CD4-positive, alpha-beta T cell treated with Interleukin-10 for 1 hour (primary cell): Measurements from ENCODE around the gene POLDIP3.
A peak's percentile ranks its signal among the peaks of the same experiment; 100 is the strongest.

Experiments used
- DNase-seq: peaks from one replicate; pipeline ENCODE4 v3.0.0-alpha.2; 2020

Gene POLDIP3

DNA sequence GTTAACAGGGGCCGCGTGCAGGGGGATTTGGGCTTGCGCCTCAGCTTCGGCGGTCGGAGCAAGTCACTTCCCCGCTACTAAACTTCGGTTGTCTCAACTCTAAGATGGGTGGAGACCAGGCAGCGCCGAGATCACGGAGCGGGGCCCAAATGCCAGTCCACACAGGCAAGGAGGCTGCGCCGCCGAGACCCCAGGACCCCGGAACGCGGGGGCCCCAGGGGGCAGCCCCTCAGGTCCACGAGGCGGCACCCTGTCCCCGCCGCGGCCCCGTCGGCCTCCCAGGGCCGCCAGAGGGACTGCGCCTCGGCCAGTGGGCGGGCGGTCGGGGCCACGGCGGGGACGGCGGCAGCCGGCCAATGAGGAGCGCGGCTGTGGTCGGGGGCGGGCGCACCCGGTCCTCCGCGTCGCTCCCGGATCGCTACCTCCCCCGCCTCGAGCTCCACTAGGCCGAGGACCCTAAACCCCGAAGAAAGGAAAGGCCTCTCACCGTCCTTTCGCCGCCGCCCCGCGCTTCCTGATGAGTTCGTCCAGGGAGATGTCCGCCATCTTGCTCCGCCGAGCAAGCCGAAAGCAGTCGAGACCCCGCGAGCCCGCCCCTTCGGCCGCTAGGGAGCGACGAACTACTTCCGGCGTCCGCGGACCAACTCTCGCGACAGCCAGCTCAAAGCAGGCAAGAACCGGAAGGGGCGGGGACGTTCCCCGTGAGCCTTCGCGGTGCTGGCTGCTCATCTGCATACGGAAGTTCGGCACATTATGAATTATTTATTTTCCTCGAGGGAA, at the start of gene POLDIP3:
POLDIP3 (minus strand) TSS at position 572 of the 780 bp plus-strand sequence; CDS start at position 546, 26 bp downstream.
- DNase-seq: peak; percentile 98

DNA sequence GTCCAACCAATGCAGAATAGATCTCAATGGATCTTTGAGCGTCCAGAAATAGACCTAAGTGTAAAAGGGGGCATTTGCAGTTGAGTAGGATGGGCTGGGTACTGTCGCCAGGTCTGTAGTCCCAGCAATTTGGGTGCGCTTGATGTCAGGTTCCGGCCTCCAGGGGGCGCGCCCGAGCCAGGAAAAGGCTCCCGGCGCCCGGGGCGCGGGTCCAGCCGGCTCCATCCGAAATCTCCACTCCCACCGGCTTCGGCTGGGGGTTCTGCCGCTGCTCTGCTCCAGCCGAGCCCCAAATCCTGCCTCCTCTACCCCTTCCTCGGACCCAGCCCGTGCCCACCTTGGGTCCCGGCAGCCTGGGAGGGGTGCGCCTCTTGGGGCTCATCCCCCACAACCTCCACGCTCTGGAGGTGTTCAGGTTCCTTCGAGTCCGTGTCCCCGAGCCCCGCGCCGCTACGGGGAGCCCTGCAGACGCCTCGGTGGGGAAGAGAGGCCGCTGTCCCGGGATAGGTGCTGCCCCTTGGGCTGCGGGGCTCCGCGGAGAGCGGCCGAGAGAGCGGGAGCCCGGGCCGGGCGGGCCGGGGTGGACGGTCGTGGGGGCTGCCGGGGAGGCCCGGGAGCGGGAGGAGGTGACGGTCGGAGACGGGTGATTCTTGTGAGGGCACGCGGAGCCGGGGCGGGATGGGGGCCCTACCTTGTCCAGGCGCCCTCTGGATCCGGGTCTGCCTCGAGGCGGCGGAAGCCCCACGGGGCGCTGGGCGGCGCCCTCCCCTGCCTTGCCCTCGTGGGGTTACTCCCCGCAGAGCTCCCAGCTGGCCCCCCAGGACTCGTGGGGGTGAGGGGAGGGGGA, 47.5 kb upstream of the POLDIP3 start:
- peak; percentile 81 for DNase-seq

GRCh38 chr22:42656578-42656977, 41.9 kb upstream of the POLDIP3 start:
- no peak for DNase-seq

DNA sequence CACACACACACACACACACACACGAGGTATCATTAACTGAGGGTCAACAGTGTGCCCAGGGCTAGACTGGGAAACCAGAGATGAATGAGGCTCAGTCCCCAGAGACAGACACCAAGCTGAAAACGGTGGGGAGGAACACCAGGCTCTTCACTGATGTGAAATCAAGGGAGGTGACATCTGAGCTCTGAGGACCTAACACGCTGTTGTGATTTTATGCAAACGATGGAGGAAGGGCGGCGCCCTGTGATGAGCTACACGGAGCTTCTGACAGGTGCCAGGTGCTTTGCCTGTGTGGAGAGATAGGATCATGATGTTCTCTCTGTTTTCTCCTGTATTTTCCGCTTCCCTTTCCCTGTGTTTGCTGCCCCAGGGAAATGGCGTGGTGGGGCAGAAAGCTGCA, 41.0 kb upstream of the POLDIP3 start:
- no peak for DNase-seq

DNA sequence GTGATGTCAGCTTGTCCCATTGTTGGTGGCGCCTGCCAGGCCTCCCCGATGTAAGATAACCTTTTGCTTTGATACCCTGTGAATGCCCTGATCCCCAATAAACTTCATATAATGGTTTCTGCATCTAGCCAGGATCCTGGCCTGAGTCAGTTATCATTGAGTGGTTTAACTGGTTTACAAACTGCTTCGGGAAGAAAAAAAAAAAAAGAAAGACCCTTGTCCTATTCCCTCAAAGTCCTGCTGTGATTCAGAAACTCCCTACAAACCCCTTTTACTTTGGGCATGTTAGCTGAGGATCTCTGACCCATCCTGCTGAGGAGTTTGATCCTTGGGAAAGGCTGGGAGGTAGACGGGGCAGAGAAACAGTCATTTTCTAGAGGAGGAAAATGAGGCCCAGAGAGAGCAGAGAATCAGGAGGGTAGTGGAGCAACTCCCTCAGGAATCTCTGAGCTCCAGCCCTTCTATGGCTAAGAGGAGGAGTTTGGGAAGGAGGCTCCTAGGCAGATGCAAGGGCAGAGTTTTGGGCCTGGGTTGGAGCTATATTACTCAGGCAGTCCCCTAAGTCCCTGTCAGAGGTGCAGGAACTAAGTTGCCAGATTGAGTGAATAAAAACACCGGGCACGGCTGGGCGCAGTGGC, 39.9 kb upstream of the POLDIP3 start:
- DNase-seq: no peak

GRCh38 chr22:42653999-42654398, 39.3 kb upstream of the POLDIP3 start:
- no peak for DNase-seq

- no peak for DNase-seq
These were observed 36.5 kb upstream of the POLDIP3 start for GRCh38 chr22:42651134-42651533.

DNA sequence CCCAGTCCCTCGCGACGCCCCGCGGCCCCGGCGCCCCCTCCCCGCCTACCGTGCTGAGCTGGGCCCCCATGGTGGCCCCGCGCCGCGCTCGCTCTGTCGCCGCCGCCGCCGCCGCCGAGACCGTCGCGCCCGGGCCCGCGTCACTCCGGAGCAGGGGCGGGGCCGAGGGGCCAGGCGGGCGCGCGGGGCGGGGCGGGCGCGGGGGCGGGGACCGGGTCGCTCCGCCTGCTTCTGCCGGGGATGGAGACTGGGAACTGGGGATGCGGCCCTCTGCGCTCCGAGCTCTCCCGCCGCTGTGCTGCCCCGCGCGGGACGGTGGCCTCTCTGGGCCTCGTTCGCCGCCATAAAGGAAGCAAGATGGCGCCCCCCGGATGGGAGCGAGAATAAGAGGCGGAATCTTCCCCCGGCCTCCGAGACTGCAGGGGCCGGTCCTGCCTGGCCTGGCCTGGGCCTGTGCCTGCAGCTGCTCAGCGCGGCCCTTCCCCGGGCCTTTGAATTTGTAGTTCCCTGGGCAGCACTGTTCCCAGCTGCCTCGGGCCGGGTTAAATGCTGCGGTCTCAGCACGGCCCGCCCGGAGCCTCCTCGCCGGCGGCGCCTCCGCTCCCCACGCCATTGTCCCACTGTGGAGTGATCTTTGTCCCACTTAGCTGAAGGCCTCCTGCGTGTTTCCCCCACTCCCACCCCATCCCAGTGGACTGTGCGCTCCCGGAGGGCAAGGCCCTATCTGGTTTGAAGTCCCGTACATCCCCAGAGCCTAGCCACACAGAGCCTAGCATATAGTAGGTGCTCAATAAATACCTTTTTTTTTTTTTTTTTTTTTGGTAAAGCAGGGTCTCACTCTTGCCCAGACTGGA, 34.8 kb upstream of the POLDIP3 start, which contains the start of gene CYB5R3:
CYB5R3 (minus strand) TSS at position 147 of the 854 bp plus-strand sequence; CDS start at position 70, 77 bp downstream.
- peak; percentile 81 for DNase-seq

GRCh38 chr22:42648368-42649245, 33.9 kb upstream of the POLDIP3 start:
- DNase-seq: peak; percentile 54

GRCh38 chr22:42648017-42648367, 33.3 kb upstream of the POLDIP3 start:
- no peak for DNase-seq

- no peak for DNase-seq
These were observed 32.2 kb upstream of the POLDIP3 start for GRCh38 chr22:42646569-42647525.

- DNase-seq: no peak
These were observed 31.4 kb upstream of the POLDIP3 start for GRCh38 chr22:42645938-42646568.

DNA sequence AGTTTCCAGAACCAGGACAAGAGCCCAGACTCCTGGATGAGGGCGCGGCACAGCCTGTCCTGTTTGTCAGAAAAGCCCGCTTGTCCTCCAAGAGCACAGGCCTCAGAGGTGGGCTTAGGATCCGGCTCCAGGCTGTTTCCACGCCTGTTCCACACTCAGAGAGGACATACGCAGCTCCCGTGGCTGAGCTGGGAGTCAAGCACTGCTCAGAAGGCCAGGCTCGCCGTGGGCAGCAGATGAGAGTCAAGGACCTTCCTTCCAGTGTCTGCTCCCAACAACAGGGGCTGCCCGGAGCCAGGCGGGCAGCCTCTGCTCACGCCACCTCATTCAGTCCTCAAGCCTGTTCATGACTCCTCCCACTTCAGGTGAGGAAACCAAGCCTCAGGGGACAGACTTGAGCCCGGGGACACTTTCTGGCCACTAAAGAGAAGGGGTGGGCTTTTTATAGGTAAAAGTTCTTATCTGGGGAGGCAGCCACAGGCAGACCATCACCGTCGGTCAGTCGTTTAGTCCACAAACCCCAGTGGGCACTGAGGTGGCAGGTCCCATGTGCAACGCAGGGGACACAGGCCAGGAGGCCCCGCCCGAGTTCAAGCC, 30.8 kb upstream of the POLDIP3 start:
- no peak for DNase-seq

DNA sequence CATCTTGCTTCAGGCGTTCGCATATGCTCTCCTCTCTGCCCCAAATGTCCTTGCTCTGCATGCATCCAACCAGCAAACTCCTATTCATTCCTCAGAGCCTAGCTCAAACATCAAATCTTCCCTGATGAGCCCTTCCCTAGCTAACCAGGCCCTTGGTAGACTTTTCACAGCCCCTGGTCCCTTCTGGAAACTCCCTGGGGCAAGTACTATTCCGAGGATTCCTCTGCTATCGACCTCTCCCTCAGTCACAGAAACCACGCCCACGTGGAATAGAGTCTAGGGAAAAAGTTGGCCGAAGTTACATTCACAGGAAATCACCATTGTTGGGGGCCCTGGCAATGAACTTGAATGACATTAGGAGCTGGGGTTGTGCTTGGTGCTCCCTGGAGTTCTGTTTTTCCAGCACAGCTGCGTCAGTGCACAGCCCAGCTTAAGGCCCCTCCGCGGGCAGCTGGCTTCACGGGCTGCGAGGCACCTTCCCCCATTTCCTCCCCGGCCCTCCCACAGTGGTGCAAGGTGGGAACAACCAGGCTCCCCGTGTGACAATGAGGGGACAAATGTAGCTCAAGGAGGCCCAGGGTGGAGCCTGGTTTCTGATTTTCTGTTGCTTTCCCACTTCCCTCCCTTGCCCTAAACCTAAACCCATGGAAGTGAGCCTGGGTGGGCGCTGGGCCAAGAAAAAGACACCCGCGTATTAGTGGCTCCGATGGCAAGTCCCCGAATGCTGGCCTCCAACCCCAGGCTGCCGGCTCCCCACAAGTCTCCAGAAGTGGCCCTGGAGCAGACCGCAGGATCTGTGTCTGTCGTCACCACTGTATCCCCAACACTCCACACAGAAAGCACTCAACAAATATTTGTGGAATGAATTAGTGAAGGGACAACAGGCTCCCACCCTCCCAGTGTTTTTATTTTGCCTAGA, 30.0 kb upstream of the POLDIP3 start:
- no peak for DNase-seq

DNA sequence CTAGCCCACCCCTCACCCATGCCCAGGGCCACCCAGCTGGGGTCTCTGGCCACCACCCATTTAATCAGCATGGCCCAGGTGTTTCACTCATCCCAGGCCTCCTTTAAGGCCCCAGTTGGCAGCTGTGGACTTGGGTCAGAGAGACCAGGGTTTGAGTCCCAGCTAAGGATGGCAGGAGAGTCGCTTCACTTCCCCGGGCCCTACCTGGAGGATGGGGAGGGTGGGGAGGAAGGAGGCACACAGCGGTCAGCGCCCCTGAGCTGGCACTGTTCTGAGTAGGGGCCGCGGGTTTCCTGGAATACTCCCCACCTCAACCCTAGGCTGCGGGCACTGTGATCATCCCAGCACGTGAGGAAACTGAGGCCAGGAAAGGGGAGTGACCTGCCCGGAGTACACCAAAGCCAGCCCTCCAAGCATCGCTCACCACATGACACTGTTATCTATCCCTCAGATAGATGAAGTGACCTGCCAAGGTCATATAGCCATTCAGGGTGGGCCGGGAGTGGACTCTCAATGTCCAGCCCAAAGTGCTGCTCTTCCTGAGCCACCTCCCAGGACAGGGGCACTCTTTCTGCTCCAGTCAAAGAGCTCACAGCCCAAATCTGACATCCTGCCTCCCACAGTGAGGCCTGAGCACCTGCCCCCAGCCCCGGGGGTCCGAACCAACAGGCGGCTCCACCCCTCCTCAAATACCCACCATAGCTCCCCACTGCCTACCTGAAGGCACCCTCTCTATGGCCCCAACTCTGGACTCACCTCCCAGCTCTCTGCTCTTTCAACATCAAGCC, 29.1 kb upstream of the POLDIP3 start:
- no peak for DNase-seq

GRCh38 chr22:42642806-42643633, 28.3 kb upstream of the POLDIP3 start:
- DNase-seq: no peak
